Muscle of leg (tissue), 11 donors: ENCODE data around the gene CD22. TPM values are rescaled to one million over a fixed set of nuclear protein-coding genes. Genes with fewer than 3 reads are reported as not detected.

Source experiments
- DNase-seq: peaks from one replicate; pipeline ENCODE4 v3.0.0; 2013
- H3K27ac ChIP-seq: one replicate; pipeline ENCODE4 v1.5.1; 2013; ENCODE audit warnings: mild to moderate bottlenecking, low read length, control low read depth
- H3K27me3 ChIP-seq: one replicate; pipeline ENCODE4 v1.6.1; 2013; ENCODE audit warnings: low read length; ENCODE audit not compliant: control insufficient read depth, insufficient read depth
- H3K36me3 ChIP-seq: one replicate; pipeline ENCODE4 v1.6.1; 2013; ENCODE audit warnings: low read length; ENCODE audit not compliant: control insufficient read depth, insufficient read depth
- H3K4me1 ChIP-seq: one replicate; pipeline ENCODE4 v1.6.1; 2013; ENCODE audit warnings: low read length; ENCODE audit not compliant: control insufficient read depth, insufficient read depth
- H3K4me3 ChIP-seq: one replicate; pipeline ENCODE4 v1.5.1; 2013; ENCODE audit warnings: low read length, control low read depth
- H3K9me3 ChIP-seq: replicated peaks from 2 replicates; pipeline ENCODE4 v1.6.1; 2013; ENCODE audit warnings: low read depth, low read length; ENCODE audit not compliant: control insufficient read depth
- WGBS: methylation state at CpG from one replicate; pipeline ENCODE4 v1.1.5; 2013; ENCODE audit warnings: missing lambda C conversion rate; ENCODE audit not compliant: insufficient coverage; 5-methylcytosine and 5-hydroxymethylcytosine counted together
- polyA plus RNA-seq, 8 donors: library from polyadenylated mRNA; unstranded; fragments of 120-200 nt; gene quantifications; one replicate each; pipeline versions ENCODE4 v1.2.1 to v1.2.3, GENCODE V29; 2013; ENCODE audit warnings: inconsistent platforms in 1 of 8, low replicate concordance in 1 of 8; ENCODE audit not compliant: insufficient read length in 8 of 8, insufficient read depth in 1 of 8
- total RNA-seq: library from RNA; stranded (reverse); fragments of 120-200 nt; gene quantifications from one replicate; pipeline ENCODE4 v1.2.4, GENCODE V29; 2013

CD22 gene
- total and polyA plus RNA-seq, 9 donors, result 0.55 to 8.9 (median 0.97) TPM

- Histone ChIP-seq H3K27ac (no peak overlapping the region), H3K9me3 (peaks cover 3% of the 10 kb centered on the region), H3K4me1 (peaks cover 8% of the 10 kb centered on the region), H3K27me3 (no peaks in the 10 kb centered on the region), H3K4me3 (no peak overlapping the region), H3K36me3 (no peaks in the 10 kb centered on the region)
- no CpG with 5 or more reads among the region's 2 CpGs for WGBS
- no peak for DNase-seq
Observed at GRCh38 chr19:35321291-35321690, 7.7 kb upstream of the CD22 start.

- peaks cover 3% of the 10 kb centered on the region for H3K27me3 ChIP-seq
Observed at GRCh38 chr19:35322014-35322413, 7.0 kb upstream of the CD22 start.

GRCh38 chr19:35327642-35328041 is 1.3 kb upstream of the CD22 start:
- no peaks in the 10 kb centered on the region for H3K9me3 ChIP-seq
- H3K27me3 ChIP-seq, result peaks cover 4% of the 10 kb centered on the region
- H3K4me3 ChIP-seq, result no peak overlapping the region
- H3K4me1 ChIP-seq, result no peaks in the 10 kb centered on the region
- no CpG with 5 or more reads among the region's 4 CpGs for WGBS
- no peak for DNase-seq
- no peaks in the 10 kb centered on the region for H3K36me3 ChIP-seq
- no peak overlapping the region for H3K27ac ChIP-seq

More at GRCh38 chr19:35322014-35322413, 7.0 kb upstream of the CD22 start:
- 92% methylated on average over 4 of the region's 9 CpGs for WGBS
- Histone ChIP-seq H3K9me3 (peaks cover 3% of the 10 kb centered on the region), H3K4me3 (no peak overlapping the region), H3K36me3 (no peaks in the 10 kb centered on the region), H3K27ac (no peak overlapping the region), H3K4me1 (peaks cover 8% of the 10 kb centered on the region)
- DNase-seq, result no peak

GRCh38 chr19:35329323-35329722 is 336 bp downstream of the CD22 start:
- no peaks in the 10 kb centered on the region for H3K4me1 ChIP-seq
- no peak overlapping the region for H3K27ac ChIP-seq
- no peak overlapping the region for H3K4me3 ChIP-seq
- DNase-seq, result no peak
- no peaks in the 10 kb centered on the region for H3K36me3 ChIP-seq
- peaks cover 4% of the 10 kb centered on the region for H3K27me3 ChIP-seq
- H3K9me3 ChIP-seq, result no peaks in the 10 kb centered on the region
- 48% methylated on average over 2 of the region's 4 CpGs for whole genome bisulfite sequencing

GRCh38 chr19:35330475-35330874 is 1.5 kb downstream of the CD22 start:
- peaks cover 4% of the 10 kb centered on the region for H3K27me3 ChIP-seq
- no CpG with 5 or more reads among the region's 7 CpGs for WGBS
- no peak overlapping the region for H3K27ac ChIP-seq
- no peaks in the 10 kb centered on the region for H3K36me3 ChIP-seq
- H3K4me1 ChIP-seq, result no peaks in the 10 kb centered on the region
- no peak overlapping the region for H3K4me3 ChIP-seq
- no peaks in the 10 kb centered on the region for H3K9me3 ChIP-seq
- no peak for DNase-seq

GRCh38 chr19:35331551-35332214 is 2.7 kb downstream of the CD22 start:
- no peak for DNase-seq
- Histone ChIP-seq H3K27ac (no peak overlapping the region), H3K9me3 (no peaks in the 10 kb centered on the region), H3K36me3 (no peaks in the 10 kb centered on the region), H3K27me3 (peaks cover 4% of the 10 kb centered on the region), H3K4me1 (no peaks in the 10 kb centered on the region), H3K4me3 (no peak overlapping the region)
- WGBS, result 90% methylated on average over 4 of the region's 14 CpGs

GRCh38 chr19:35332817-35333216 is 3.8 kb downstream of the CD22 start:
- DNase-seq, result no peak
- Histone ChIP-seq H3K4me3 (no peak overlapping the region), H3K27ac (no peak overlapping the region), H3K27me3 (no peaks in the 10 kb centered on the region), H3K9me3 (no peaks in the 10 kb centered on the region), H3K36me3 (no peaks in the 10 kb centered on the region), H3K4me1 (no peaks in the 10 kb centered on the region)
- WGBS, result 56% methylated on average over 12 of the region's 12 CpGs

- 89% methylated on average over 9 of the region's 10 CpGs for WGBS
- Histone ChIP-seq H3K27me3 (no peaks in the 10 kb centered on the region), H3K36me3 (no peaks in the 10 kb centered on the region), H3K4me1 (no peaks in the 10 kb centered on the region), H3K9me3 (no peaks in the 10 kb centered on the region), H3K4me3 (no peak overlapping the region), H3K27ac (no peak overlapping the region)
- no peak for DNase-seq
Observed at GRCh38 chr19:35334144-35334753, 5.3 kb downstream of the CD22 start.

GRCh38 chr19:35336166-35336955 is 7.4 kb downstream of the CD22 start:
- no peak overlapping the region for H3K4me3 ChIP-seq
- 76% methylated on average over 7 of the region's 21 CpGs for WGBS
- no peak overlapping the region for H3K27ac ChIP-seq
- H3K9me3 ChIP-seq, result no peaks in the 10 kb centered on the region
- H3K4me1 ChIP-seq, result no peaks in the 10 kb centered on the region
- H3K36me3 ChIP-seq, result no peaks in the 10 kb centered on the region
- no peaks in the 10 kb centered on the region for H3K27me3 ChIP-seq
- DNase-seq, result no peak
